ENCODE measurements around the gene SMAD3. TPM values are rescaled to one million over a fixed set of nuclear protein-coding genes. Genes with fewer than 3 reads are reported as not detected.
A peak's percentile ranks its signal among the peaks of the same experiment; 100 is the strongest.

SMAD3 gene
- total and polyA plus RNA-seq, 4 donors: 10.9 to 41.6 (median 23.4) TPM

- no peak for ATAC-seq (ENCODE audit: insufficient read depth, low FRiP score)
- H3K4me1 ChIP-seq (ENCODE audit: control insufficient read depth in 5 of 5, insufficient read depth in 5 of 5, low read length in 5 of 5): peaks cover 11 to 50% (median 36%) of the 10 kb centered on the region in 5 donors
- 72 to 85% methylated on average over 15 of the region's 15 CpGs for WGBS, 2 donors
These were observed 65.5 kb downstream of the SMAD3 start for GRCh38 chr15:67130673-67131601.

GRCh38 chr15:67132276-67132675 lies 66.9 kb downstream of the SMAD3 start:
- WGBS, 2 donors: 74 to 89% methylated on average over 3 of the region's 3 CpGs
- no peaks in the 10 kb centered on the region for H3K9me3 ChIP-seq (ENCODE audit: control insufficient read depth in 4 of 4, insufficient read depth in 3 of 4, low read length in 3 of 4)
- no peak overlapping the region for H3K9ac ChIP-seq (ENCODE audit: insufficient read depth in 1 of 2, low read length in 2 of 2)
- H3K4me1 ChIP-seq (ENCODE audit: control insufficient read depth in 5 of 5, insufficient read depth in 5 of 5, low read length in 5 of 5): peaks cover 11 to 48% (median 34%) of the 10 kb centered on the region in 5 donors
- no peaks in the 10 kb centered on the region for H3K27me3 ChIP-seq (ENCODE audit: control insufficient read depth in 3 of 3, insufficient read depth in 3 of 3, low read length in 2 of 3)
- peaks cover 0 to 2% (median 0%) of the 10 kb centered on the region in 4 donors for H3K36me3 ChIP-seq (ENCODE audit: control insufficient read depth in 4 of 4, insufficient read depth in 4 of 4, low read length in 4 of 4)
- H3K27ac ChIP-seq (ENCODE audit: low read depth in 1 of 2, low read length in 1 of 2): no peak overlapping the region
- no peak overlapping the region for H3K4me3 ChIP-seq
- no peak for DNase-seq
- no peak for TF ChIP-seq CTCF (IDR thresholded peaks at IDR 0.05; ENCODE audit: control extremely low read depth, extremely low read depth)
- ATAC-seq (ENCODE audit: insufficient read depth, low FRiP score): no peak

More at GRCh38 chr15:67130673-67131601, 65.5 kb downstream of the SMAD3 start:
- Histone ChIP-seq H3K4me3 (no peak overlapping the region), H3K36me3 (ENCODE audit: control insufficient read depth in 4 of 4, insufficient read depth in 4 of 4, low read length in 4 of 4) (peaks cover 0 to 4% (median 0%) of the 10 kb centered on the region in 4 donors), H3K9me3 (ENCODE audit: control insufficient read depth in 4 of 4, insufficient read depth in 3 of 4, low read length in 3 of 4) (no peaks in the 10 kb centered on the region), H3K9ac (ENCODE audit: insufficient read depth in 1 of 2, low read length in 2 of 2) (no peak overlapping the region), H3K27ac (ENCODE audit: low read depth in 1 of 2, low read length in 1 of 2) (peak overlapping the region in 1 of 2 donors; percentile 10), H3K27me3 (ENCODE audit: control insufficient read depth in 3 of 3, insufficient read depth in 3 of 3, low read length in 2 of 3) (no peaks in the 10 kb centered on the region)
- TF ChIP-seq CTCF (IDR thresholded peaks at IDR 0.05; ENCODE audit: control extremely low read depth, extremely low read depth): no peak
- no peak for DNase-seq

DNA sequence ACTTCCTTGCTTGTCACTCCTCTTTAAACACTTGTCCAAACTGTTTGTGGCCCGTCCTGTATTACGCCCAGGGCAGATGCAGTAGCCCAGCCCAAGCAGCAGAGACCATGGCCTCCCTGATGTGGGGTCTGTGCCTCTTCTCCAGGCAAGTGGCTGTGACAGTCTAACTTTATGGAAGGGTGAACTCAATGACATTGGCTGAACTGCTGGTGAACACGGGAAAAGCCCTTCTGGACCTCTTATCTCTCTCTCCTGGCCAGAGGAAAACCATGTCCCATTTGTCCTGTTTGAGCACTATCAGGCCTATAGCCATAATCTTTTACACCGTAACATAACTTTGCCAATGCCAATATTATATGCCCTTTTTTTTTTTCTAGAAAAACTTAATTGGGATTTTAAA lies 67.6 kb downstream of the SMAD3 start:
- Histone ChIP-seq H3K36me3 (ENCODE audit: control insufficient read depth in 4 of 4, insufficient read depth in 4 of 4, low read length in 4 of 4) (no peaks in the 10 kb centered on the region), H3K27ac (ENCODE audit: low read depth in 1 of 2, low read length in 1 of 2) (no peak overlapping the region), H3K4me1 (ENCODE audit: control insufficient read depth in 5 of 5, insufficient read depth in 5 of 5, low read length in 5 of 5) (peaks cover 11 to 55% (median 34%) of the 10 kb centered on the region in 5 donors), H3K9ac (ENCODE audit: insufficient read depth in 1 of 2, low read length in 2 of 2) (no peak overlapping the region), H3K4me3 (no peak overlapping the region), H3K27me3 (ENCODE audit: control insufficient read depth in 3 of 3, insufficient read depth in 3 of 3, low read length in 2 of 3) (no peaks in the 10 kb centered on the region), H3K9me3 (ENCODE audit: control insufficient read depth in 4 of 4, insufficient read depth in 3 of 4, low read length in 3 of 4) (no peaks in the 10 kb centered on the region)
- TF ChIP-seq CTCF (IDR thresholded peaks at IDR 0.05; ENCODE audit: control extremely low read depth, extremely low read depth): no peak
- 76 to 91% methylated on average over 4 of the region's 4 CpGs for WGBS, 2 donors
- ATAC-seq (ENCODE audit: insufficient read depth, low FRiP score) (no peak), DNase-seq (no peak)
